Natural killer cell (primary cell): Measurements from ENCODE around the gene IQCK. TPM values are rescaled to one million over a fixed set of nuclear protein-coding genes. Genes with fewer than 3 reads are reported as not detected.

Experiments
- ATAC-seq, 3 donors: fragments of 150-1000 bp in 2 of 3; fragments of 200-7000 bp in 1 of 3; cut with Tn5 transposase; 1 replicate in 1 of 3; 2 replicates in 2 of 3; pipeline ENCODE4 v1.10.0; 2021; ENCODE audit warnings: mild to moderate bottlenecking in 2 of 3, moderate library complexity in 2 of 3
- DNase-seq, 2 donors: peaks; one replicate each; pipeline versions ENCODE4 v3.0.0 to v3.0.0-alpha.2; 2013 to 2021; ENCODE audit warnings: mixed read lengths in 1 of 2
- H3K27ac ChIP-seq: one replicate; pipeline ENCODE4 v1.5.1; 2013; ENCODE audit warnings: mild to moderate bottlenecking, low read length
- H3K27me3 ChIP-seq: one replicate; pipeline ENCODE4 v1.6.1; 2013; ENCODE audit warnings: low read length; ENCODE audit not compliant: control insufficient read depth, insufficient read depth
- H3K36me3 ChIP-seq: one replicate; pipeline ENCODE4 v1.6.1; 2013; ENCODE audit warnings: low read length; ENCODE audit not compliant: control insufficient read depth, insufficient read depth
- H3K4me1 ChIP-seq: one replicate; pipeline ENCODE4 v1.6.1; 2013; ENCODE audit warnings: low read length; ENCODE audit not compliant: control insufficient read depth, insufficient read depth
- H3K4me3 ChIP-seq: one replicate; pipeline ENCODE4 v1.5.1; 2013; ENCODE audit warnings: low read length
- H3K9me3 ChIP-seq: one replicate; pipeline ENCODE4 v1.6.1; 2013; ENCODE audit warnings: low read length; ENCODE audit not compliant: control insufficient read depth, insufficient read depth
- H3K27ac Mint-ChIP-seq, 2 donors: one replicate each; pipeline ENCODE4 v1.8.0; 2022; ENCODE audit warnings: mild to moderate bottlenecking in 2 of 2, mixed read lengths in 2 of 2, moderate library complexity in 1 of 2
- H3K27me3 Mint-ChIP-seq, 2 donors: one replicate each; pipeline ENCODE4 v1.8.0; 2022; ENCODE audit warnings: low read depth in 2 of 2, mixed read lengths in 2 of 2
- H3K36me3 Mint-ChIP-seq: one replicate; pipeline ENCODE4 v1.8.0; 2022; ENCODE audit warnings: mixed read lengths
- H3K4me1 Mint-ChIP-seq, 2 donors: one replicate each; pipeline ENCODE4 v1.8.0; 2022; ENCODE audit warnings: mixed read lengths in 2 of 2
- H3K4me3 Mint-ChIP-seq: one replicate; pipeline ENCODE4 v1.8.0; 2022; ENCODE audit warnings: mild to moderate bottlenecking, moderate library complexity, mixed read lengths
- H3K9me3 Mint-ChIP-seq, 2 donors: one replicate each; pipeline ENCODE4 v1.8.0; 2022; ENCODE audit warnings: mixed read lengths in 2 of 2
- CTCF ChIP-seq: fragments of 200-600 bp; IDR thresholded peaks from one replicate; pipeline ENCODE4 v1.8.0; 2022; ENCODE audit warnings: antibody characterized with exemption
- WGBS: methylation state at CpG from one replicate; pipeline ENCODE4 v1.1.7; 2013; ENCODE audit warnings: missing lambda C conversion rate; ENCODE audit not compliant: insufficient coverage; 5-methylcytosine and 5-hydroxymethylcytosine counted together
- intact Hi-C: fragments of 100-400 bp; cut with micrococcal nuclease; formaldehyde crosslinking; loops from one replicate; pipeline ENCODE4 v1.14.2; 2022
- total RNA-seq, 4 donors: library from RNA; stranded (reverse); fragments of 120-200 nt in 1 of 4; gene quantifications; one replicate each; pipeline versions ENCODE4 v1.2.3 to v1.2.4, GENCODE V29; 2013 to 2022

The IQCK gene
- total RNA-seq, 3 donors from 2014 or later (not counting 1 experiment from before 2014, with no cell fraction given), result 0.38 to 1.8 (median 0.68) TPM

GRCh38 chr16:19808061-19808641 is 90.1 kb downstream of the IQCK start:
- WGBS, result 83% methylated on average over 5 of the region's 5 CpGs
- H3K27me3 Mint-ChIP-seq, result peaks cover 0 to 3% of the 10 kb centered on the region in 2 donors
- peaks cover 8 to 9% of the 10 kb centered on the region in 2 donors for H3K4me1 Mint-ChIP-seq
- H3K27ac Mint-ChIP-seq, result no peak overlapping the region
- no peak overlapping the region for H3K4me3 Mint-ChIP-seq
- H3K9me3 Mint-ChIP-seq, result peaks cover 2 to 3% of the 10 kb centered on the region in 2 donors
- no peak overlapping the region for H3K27ac ChIP-seq
- H3K36me3 ChIP-seq, result no peaks in the 10 kb centered on the region
- TF ChIP-seq CTCF, result no peak
- H3K36me3 Mint-ChIP-seq, result no peaks in the 10 kb centered on the region
- H3K27me3 ChIP-seq, result no peaks in the 10 kb centered on the region
- ATAC-seq (no peak), DNase-seq (no peak)
- no peak overlapping the region for H3K4me3 ChIP-seq
- peaks cover 11% of the 10 kb centered on the region for H3K4me1 ChIP-seq
- intact Hi-C loops, result no loop called here
- H3K9me3 ChIP-seq, result peaks cover 5% of the 10 kb centered on the region

GRCh38 chr16:19809121-19809635 is 91.1 kb downstream of the IQCK start:
- H3K4me3 Mint-ChIP-seq, result no peak overlapping the region
- H3K27ac Mint-ChIP-seq, result no peak overlapping the region
- TF ChIP-seq CTCF, result no peak

GRCh38 chr16:19809693-19810092 is 91.6 kb downstream of the IQCK start:
- intact Hi-C loops, result no loop called here
- Mint-ChIP-seq H3K27me3 (peaks cover 0 to 8% of the 10 kb centered on the region in 2 donors), H3K4me1 (peaks cover 6 to 7% of the 10 kb centered on the region in 2 donors), H3K27ac (no peak overlapping the region), H3K4me3 (no peak overlapping the region), H3K36me3 (no peaks in the 10 kb centered on the region), H3K9me3 (peaks cover 2 to 3% of the 10 kb centered on the region in 2 donors)
- Histone ChIP-seq H3K27ac (no peak overlapping the region), H3K4me1 (peaks cover 7% of the 10 kb centered on the region), H3K27me3 (no peaks in the 10 kb centered on the region), H3K9me3 (peaks cover 5% of the 10 kb centered on the region), H3K36me3 (no peaks in the 10 kb centered on the region), H3K4me3 (no peak overlapping the region)
- ATAC-seq, result no peak
- no peak for TF ChIP-seq CTCF
- WGBS, result 94% methylated on average over 7 of the region's 9 CpGs
- DNase-seq, result no peak

More at GRCh38 chr16:19809121-19809635, 91.1 kb downstream of the IQCK start:
- H3K9me3 ChIP-seq, result peaks cover 5% of the 10 kb centered on the region
- H3K27ac ChIP-seq, result no peak overlapping the region
- no peak overlapping the region for H3K4me3 ChIP-seq
- Mint-ChIP-seq H3K9me3 (peaks cover 2 to 3% of the 10 kb centered on the region in 2 donors), H3K4me1 (peaks cover 8 to 9% of the 10 kb centered on the region in 2 donors), H3K27me3 (peaks cover 0 to 4% of the 10 kb centered on the region in 2 donors), H3K36me3 (no peaks in the 10 kb centered on the region)
- 55% methylated on average over 4 of the region's 4 CpGs for WGBS
- no peak for DNase-seq
- H3K27me3 ChIP-seq, result no peaks in the 10 kb centered on the region
- no peaks in the 10 kb centered on the region for H3K36me3 ChIP-seq
- intact Hi-C loops, result no loop called here
- ATAC-seq, result no peak
- H3K4me1 ChIP-seq, result peaks cover 11% of the 10 kb centered on the region
